Gastroesophageal sphincter (tissue), 4 donors: ENCODE measurements around the gene TBC1D10A. TPM values are rescaled to one million over a fixed set of nuclear protein-coding genes. Genes with fewer than 3 reads are reported as not detected.
A peak's percentile ranks its signal among the peaks of the same experiment; 100 is the strongest.

Source experiments
- ATAC-seq: fragments of 150-250 bp; one replicate; pipeline ENCODE4 v1.9.1; 2016; ENCODE audit warnings: mild to moderate bottlenecking, moderate library complexity
- H3K27ac ChIP-seq, 4 donors: fragments of 200-600 bp; sonication (generic) in 3 of 4; 1 replicate in 3 of 4; 2 replicates in 1 of 4; pipeline ENCODE4 v1.5.1; 2016 to 2019
- H3K27me3 ChIP-seq: fragments of 200-600 bp; sonication (generic); one replicate; pipeline ENCODE4 v1.5.1; 2019
- H3K36me3 ChIP-seq, 2 donors: fragments of 200-600 bp; sonication (generic); one replicate each; pipeline ENCODE4 v1.5.1; 2019; ENCODE audit warnings: control low read depth in 1 of 2
- H3K4me1 ChIP-seq, 3 donors: fragments of 200-600 bp; sonication (generic); 1 replicate in 2 of 3; 2 replicates in 1 of 3; pipeline ENCODE4 v1.5.1; 2016 to 2019; ENCODE audit warnings: control low read depth in 2 of 3
- H3K4me3 ChIP-seq, 2 donors: fragments of 200-600 bp; sonication (generic); one replicate each; pipeline ENCODE4 v1.5.1; 2019; ENCODE audit warnings: mild to moderate bottlenecking in 1 of 2, moderate library complexity in 1 of 2
- H3K9me3 ChIP-seq, 3 donors: fragments of 200-600 bp; sonication (generic); one replicate each; pipeline ENCODE4 v1.5.1; 2017 to 2019; ENCODE audit warnings: control low read depth in 2 of 3
- CTCF ChIP-seq, 4 experiments: fragments of 200-600 bp in 2 of 4; fragments of 450-650 bp in 2 of 4; sonication (generic) in 1 of 4; IDR thresholded peaks; one replicate each; pipeline ENCODE4 v1.5.1; 2017 to 2019; ENCODE audit warnings: antibody characterized with exemption in 4 of 4, mild to moderate bottlenecking in 2 of 4, moderate library complexity in 2 of 4
- EP300 ChIP-seq: sonication (generic); formaldehyde crosslinking; IDR thresholded peaks from one replicate; pipeline ENCODE4 v1.6.1; 2017; ENCODE audit warnings: antibody characterized with exemption, mild to moderate bottlenecking
- POLR2A ChIP-seq, 2 donors: fragments of 450-650 bp; IDR thresholded peaks; one replicate each; pipeline ENCODE4 v1.6.1; 2017; ENCODE audit warnings: antibody characterized with exemption in 2 of 2, mild to moderate bottlenecking in 2 of 2, moderate library complexity in 1 of 2
- POLR2AphosphoS5 ChIP-seq: sonication (generic); formaldehyde crosslinking; IDR thresholded peaks from one replicate; pipeline ENCODE4 v1.6.1; 2017; ENCODE audit warnings: antibody characterized with exemption
- WGBS, 2 donors: methylation state at CpG; one replicate each; pipeline ENCODE4 v1.1.5; 2018; ENCODE audit warnings: low coverage in 1 of 2; 5-methylcytosine and 5-hydroxymethylcytosine counted together
- total RNA-seq, 4 donors: library from RNA; depleted of rRNA; stranded (reverse); fragments of >200 nt; gene quantifications; one replicate each; pipeline ENCODE4 v1.1.0, GENCODE V29; 2016

Gene TBC1D10A
- total RNA-seq, 4 donors from 2014 or later, result 25.3 to 30.8 (median 26.0) TPM

DNA sequence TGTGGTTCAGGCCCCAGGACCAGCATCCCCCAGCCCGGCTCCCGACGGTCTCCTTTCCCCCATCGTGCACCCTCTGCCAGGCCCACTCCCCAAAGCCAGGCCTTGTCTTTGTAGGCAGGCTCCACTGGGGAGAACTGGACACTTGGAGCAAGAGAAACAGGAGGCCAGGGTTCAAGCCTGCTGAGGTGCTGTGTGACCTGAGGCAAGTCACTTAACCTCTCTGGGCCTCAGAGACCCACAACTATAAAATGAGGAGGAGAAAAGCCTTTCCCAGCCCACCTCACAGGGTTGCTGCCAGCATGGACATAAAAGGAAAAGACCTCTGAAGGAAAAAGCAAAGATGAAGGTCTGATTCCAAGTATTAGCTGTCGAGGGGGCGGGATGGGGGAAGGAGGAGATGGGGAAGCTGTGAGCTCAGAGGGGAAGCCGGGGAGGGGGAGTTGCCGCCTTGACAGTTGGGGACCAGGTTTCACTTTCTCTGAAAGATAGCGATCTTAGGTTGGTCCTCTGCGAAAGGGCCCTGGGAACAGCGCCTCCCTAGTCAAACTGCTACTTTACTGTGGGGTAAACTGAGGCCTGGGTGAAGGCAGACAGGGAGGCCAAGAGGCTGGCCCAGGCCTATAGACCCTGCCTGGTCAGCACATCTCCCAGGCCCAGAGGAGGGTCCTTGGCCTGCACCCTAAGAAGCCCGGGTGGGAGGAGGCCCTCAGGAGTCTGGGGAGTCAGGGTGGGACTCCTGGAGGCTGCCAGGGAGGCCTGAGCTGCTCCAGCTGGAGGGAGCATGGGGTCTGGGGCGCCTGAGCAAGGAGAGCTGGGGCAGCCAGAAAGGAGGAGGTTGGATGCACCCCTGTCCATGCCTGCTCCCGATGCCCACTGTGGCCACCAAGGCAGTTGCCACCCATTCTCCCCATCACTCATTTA lies 59.1 kb downstream of the TBC1D10A start:
- H3K36me3 ChIP-seq, result no peaks in the 10 kb centered on the region

DNA sequence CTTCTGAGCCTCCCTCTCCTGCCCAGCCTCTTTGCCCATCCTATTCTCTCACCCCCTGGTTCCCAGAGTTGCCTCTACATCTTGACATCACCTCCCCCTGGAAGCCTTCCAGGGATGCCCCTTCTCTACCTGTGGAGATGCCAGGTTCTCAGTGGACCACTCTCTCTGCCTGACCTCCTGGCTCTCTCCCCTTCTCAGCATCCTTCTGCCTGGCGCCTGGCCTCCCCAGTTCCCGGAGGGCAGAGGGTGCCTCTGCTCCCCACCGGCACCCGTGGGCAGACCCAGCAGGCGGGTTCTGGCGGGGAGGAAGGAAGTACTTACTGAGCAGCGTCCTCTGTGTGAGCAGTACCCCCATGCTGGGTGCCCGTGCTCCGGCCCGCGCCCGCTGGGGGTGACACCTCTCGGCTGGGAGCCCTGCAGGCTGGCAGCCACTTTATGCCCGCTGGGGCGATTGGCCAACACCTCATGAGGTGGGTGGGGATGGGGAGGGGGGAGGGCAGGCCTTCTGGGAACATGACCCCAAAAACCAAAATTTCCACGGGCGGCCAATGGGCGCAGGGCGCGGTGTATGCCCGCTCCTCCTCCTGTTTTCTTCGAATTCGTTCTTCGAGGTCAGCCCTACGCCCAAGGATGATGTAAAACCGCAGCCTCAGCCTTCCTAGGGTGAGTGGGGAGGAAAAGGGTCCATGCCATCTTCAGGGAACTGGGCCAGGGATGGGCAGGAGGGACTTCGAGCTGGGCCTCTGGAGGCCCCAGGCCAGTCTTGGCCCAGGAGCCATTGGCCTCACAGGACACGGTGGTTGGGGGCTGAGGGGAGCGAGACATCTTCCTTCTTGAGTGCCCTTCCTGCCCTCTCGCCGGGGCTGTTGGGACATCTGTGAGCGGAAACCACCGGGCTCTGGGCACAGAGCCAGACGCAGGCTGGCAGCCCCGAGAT lies 60.0 kb downstream of the TBC1D10A start, which contains the start of gene OSM:
Gene OSM (minus strand): TSS at position 407 of the 937 bp plus-strand sequence. CDS start 52 bp downstream, at position 355.
- peaks cover 5% of the 10 kb centered on the region for H3K27me3 ChIP-seq
- peak within 1 kb of the TSS in 1 of 2 donors; percentile 39 for H3K4me3 ChIP-seq
- WGBS, 2 donors, result 87 to 92% methylated on average over 9 to 12 of the region's 35 CpGs
- H3K36me3 ChIP-seq, result no peaks in the 10 kb centered on the region
- TF ChIP-seq EP300, result no peak
- no peak for TF ChIP-seq POLR2A (IDR thresholded peaks at IDR 0.05)
- TF ChIP-seq POLR2AphosphoS5, result no peak
- TF ChIP-seq CTCF (IDR thresholded peaks at IDR 0.05), result no peak
- ATAC-seq, result no peak
- H3K27ac ChIP-seq, result peak within 1 kb of the TSS in 3 of 4 donors; percentile 48 to 66 (median 54)
- H3K4me1 ChIP-seq, result peaks cover 0 to 9% (median 6%) of the 10 kb centered on the region in 3 donors
- H3K9me3 ChIP-seq, result no peaks in the 10 kb centered on the region

More for the DNA sequence above, 59.1 kb downstream of the TBC1D10A start:
- Histone ChIP-seq H3K4me3 (no peak overlapping the region), H3K27me3 (no peaks in the 10 kb centered on the region), H3K9me3 (no peaks in the 10 kb centered on the region), H3K27ac (peak overlapping the region in 1 of 4 donors; percentile 66), H3K4me1 (peaks cover 0 to 9% (median 6%) of the 10 kb centered on the region in 3 donors)
- 75% methylated on average over 3 of the region's 14 CpGs; no CpG with 5 or more reads in 1 of the 2 donors for WGBS, 2 donors
- ATAC-seq, result no peak
- TF ChIP-seq CTCF (IDR thresholded peaks at IDR 0.05), result no peak
- TF ChIP-seq POLR2A (IDR thresholded peaks at IDR 0.05), result no peak
- no peak for TF ChIP-seq EP300
- no peak for TF ChIP-seq POLR2AphosphoS5

DNA sequence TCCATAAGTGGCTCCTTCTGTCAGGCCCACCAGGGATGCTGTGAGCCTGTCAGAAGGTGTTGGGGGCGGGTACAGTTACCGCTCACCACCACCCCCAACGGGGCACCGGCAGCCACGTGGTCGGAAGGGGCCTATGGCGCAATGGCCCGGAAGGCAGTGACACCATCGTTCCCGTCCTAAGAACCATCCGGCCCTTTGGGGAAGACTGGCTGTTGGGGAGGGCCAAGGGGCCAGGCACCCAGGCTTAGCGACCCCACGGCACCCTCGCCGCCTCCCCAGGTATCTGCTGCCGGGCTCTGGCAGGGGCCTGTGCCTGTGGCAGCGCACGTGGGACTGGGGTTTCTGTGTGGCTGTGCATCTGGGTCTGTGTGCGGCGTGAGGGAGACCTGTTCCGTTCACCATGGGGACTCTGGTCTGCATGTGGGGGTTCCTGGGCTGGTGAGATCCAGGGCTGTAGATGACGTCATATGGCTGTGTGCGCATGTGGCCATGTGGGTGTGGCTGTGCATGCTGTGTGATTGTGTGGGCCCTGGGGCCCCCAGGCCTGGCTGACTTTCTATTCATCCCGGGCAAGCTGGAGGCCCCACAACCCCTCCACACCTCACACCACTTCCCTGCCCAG lies 60.8 kb downstream of the TBC1D10A start:
- Histone ChIP-seq H3K9me3 (no peaks in the 10 kb centered on the region), H3K27ac (peak overlapping the region in 3 of 4 donors; percentile 24 to 66 (median 48)), H3K27me3 (peaks cover 5% of the 10 kb centered on the region), H3K4me1 (peaks cover 0 to 9% (median 6%) of the 10 kb centered on the region in 3 donors), H3K4me3 (peak overlapping the region in 1 of 2 donors; percentile 39), H3K36me3 (no peaks in the 10 kb centered on the region)
- TF ChIP-seq EP300, result no peak
- TF ChIP-seq CTCF (IDR thresholded peaks at IDR 0.05), result no peak
- TF ChIP-seq POLR2A (IDR thresholded peaks at IDR 0.05), result peak in 1 of 2 donors; percentile 20
- no peak for TF ChIP-seq POLR2AphosphoS5
- WGBS, 2 donors, result no CpG with 5 or more reads among the region's 24 CpGs
- no peak for ATAC-seq

GRCh38 chr22:30265131-30265720 lies 61.5 kb downstream of the TBC1D10A start:
- ATAC-seq, result no peak
- peak overlapping the region in 1 of 4 donors; percentile 66 for H3K27ac ChIP-seq
- H3K27me3 ChIP-seq, result peaks cover 5% of the 10 kb centered on the region
- no peak overlapping the region for H3K4me3 ChIP-seq
- 78 to 100% methylated on average over 1 to 3 of the region's 9 CpGs for WGBS, 2 donors
- no peaks in the 10 kb centered on the region for H3K9me3 ChIP-seq
- peaks cover 0 to 9% (median 6%) of the 10 kb centered on the region in 3 donors for H3K4me1 ChIP-seq
- TF ChIP-seq CTCF (IDR thresholded peaks at IDR 0.05) (no peak), POLR2AphosphoS5 (no peak), EP300 (no peak), POLR2A (IDR thresholded peaks at IDR 0.05) (no peak)
- no peaks in the 10 kb centered on the region for H3K36me3 ChIP-seq
